ENCODE measurements around the gene SNRNP200.
A peak's percentile ranks its signal among the peaks of the same experiment; 100 is the strongest.

The SNRNP200 gene

GRCh38 chr2:96320728-96321622 lies 15.6 kb upstream of the SNRNP200 start:
- TF ChIP-seq CTCF (IDR thresholded peaks at IDR 0.05), result no peak
- Histone ChIP-seq H3K27me3 (ENCODE audit: control insufficient read depth, insufficient read depth, low read length) (no peaks in the 10 kb centered on the region), H3K4me2 (ENCODE audit: low read length) (peak overlapping the region; percentile 90), H3K27ac (no peak overlapping the region), H3K36me3 (ENCODE audit: control insufficient read depth, insufficient read depth, low read length) (no peaks in the 10 kb centered on the region), H2AFZ (peak overlapping the region; percentile 77), H3K9ac (no peak overlapping the region), H3K4me1 (peaks cover 3% of the 10 kb centered on the region), H3K4me3 (ENCODE audit: low read depth, low read length) (peak overlapping the region; percentile 60), H3K9me3 (ENCODE audit: control insufficient read depth, low read length) (no peaks in the 10 kb centered on the region), H3K79me2 (no peaks in the 10 kb centered on the region)

GRCh38 chr2:96320326-96320725 lies 15.0 kb upstream of the SNRNP200 start:
- Histone ChIP-seq H3K79me2 (no peaks in the 10 kb centered on the region), H3K9ac (no peak overlapping the region)
- no peak for TF ChIP-seq CTCF (IDR thresholded peaks at IDR 0.05)

GRCh38 chr2:96319396-96319795 lies 14.1 kb upstream of the SNRNP200 start:
- no peak overlapping the region for H3K9ac ChIP-seq
- H3K9me3 ChIP-seq (ENCODE audit: control insufficient read depth, low read length), result no peaks in the 10 kb centered on the region
- no peak overlapping the region for H3K4me3 ChIP-seq (ENCODE audit: low read depth, low read length)
- no peaks in the 10 kb centered on the region for H3K27me3 ChIP-seq (ENCODE audit: control insufficient read depth, insufficient read depth, low read length)
- H3K79me2 ChIP-seq, result no peaks in the 10 kb centered on the region
- no peak overlapping the region for H3K4me2 ChIP-seq (ENCODE audit: low read length)
- no peak for TF ChIP-seq CTCF (IDR thresholded peaks at IDR 0.05)
- no peak overlapping the region for H2AFZ ChIP-seq
- H3K27ac ChIP-seq, result no peak overlapping the region
- peaks cover 3% of the 10 kb centered on the region for H3K4me1 ChIP-seq
- H3K36me3 ChIP-seq (ENCODE audit: control insufficient read depth, insufficient read depth, low read length), result no peaks in the 10 kb centered on the region

More at GRCh38 chr2:96320326-96320725, 15.0 kb upstream of the SNRNP200 start:
- Histone ChIP-seq H3K27ac (no peak overlapping the region), H3K4me1 (peaks cover 3% of the 10 kb centered on the region), H3K4me3 (ENCODE audit: low read depth, low read length) (no peak overlapping the region), H3K4me2 (ENCODE audit: low read length) (no peak overlapping the region), H3K27me3 (ENCODE audit: control insufficient read depth, insufficient read depth, low read length) (no peaks in the 10 kb centered on the region), H3K9me3 (ENCODE audit: control insufficient read depth, low read length) (no peaks in the 10 kb centered on the region), H2AFZ (no peak overlapping the region), H3K36me3 (ENCODE audit: control insufficient read depth, insufficient read depth, low read length) (no peaks in the 10 kb centered on the region)

GRCh38 chr2:96318723-96319122 lies 13.4 kb upstream of the SNRNP200 start:
- Histone ChIP-seq H3K36me3 (ENCODE audit: control insufficient read depth, insufficient read depth, low read length) (no peaks in the 10 kb centered on the region), H3K9ac (no peak overlapping the region), H3K9me3 (ENCODE audit: control insufficient read depth, low read length) (no peaks in the 10 kb centered on the region), H3K4me1 (peaks cover 3% of the 10 kb centered on the region), H3K27me3 (ENCODE audit: control insufficient read depth, insufficient read depth, low read length) (no peaks in the 10 kb centered on the region), H2AFZ (no peak overlapping the region), H3K4me2 (ENCODE audit: low read length) (no peak overlapping the region), H3K27ac (no peak overlapping the region), H3K79me2 (no peaks in the 10 kb centered on the region), H3K4me3 (ENCODE audit: low read depth, low read length) (no peak overlapping the region)
- no peak for TF ChIP-seq CTCF (IDR thresholded peaks at IDR 0.05)

- no peak overlapping the region for H3K4me2 ChIP-seq (ENCODE audit: low read length)
- H3K27me3 ChIP-seq (ENCODE audit: control insufficient read depth, insufficient read depth, low read length), result no peaks in the 10 kb centered on the region
- peaks cover 3% of the 10 kb centered on the region for H3K4me1 ChIP-seq
- no peaks in the 10 kb centered on the region for H3K9me3 ChIP-seq (ENCODE audit: control insufficient read depth, low read length)
- no peak overlapping the region for H3K9ac ChIP-seq
- no peak overlapping the region for H2AFZ ChIP-seq
- H3K79me2 ChIP-seq, result no peaks in the 10 kb centered on the region
- no peaks in the 10 kb centered on the region for H3K36me3 ChIP-seq (ENCODE audit: control insufficient read depth, insufficient read depth, low read length)
- TF ChIP-seq CTCF (IDR thresholded peaks at IDR 0.05), result no peak
- no peak overlapping the region for H3K4me3 ChIP-seq (ENCODE audit: low read depth, low read length)
- H3K27ac ChIP-seq, result no peak overlapping the region
These were observed 12.2 kb upstream of the SNRNP200 start for GRCh38 chr2:96317584-96317997.
